Activated naive CD8-positive, alpha-beta T cell treated with anti-CD3 and anti-CD28 coated beads for 36 hours (primary cell): ENCODE results near the gene DUS4L. TPM values are rescaled to one million over a fixed set of nuclear protein-coding genes. Genes with fewer than 3 reads are reported as not detected.

Source experiments
- DNase-seq: peaks from one replicate; pipeline ENCODE4 v3.0.0; 2021
- H3K27ac Mint-ChIP-seq: one replicate; pipeline ENCODE4 v1.8.0; 2022; ENCODE audit warnings: mild to moderate bottlenecking, moderate library complexity, mixed read lengths
- H3K27me3 Mint-ChIP-seq: one replicate; pipeline ENCODE4 v1.8.0; 2022; ENCODE audit warnings: mild to moderate bottlenecking, mixed read lengths
- H3K36me3 Mint-ChIP-seq: one replicate; pipeline ENCODE4 v1.8.0; 2021; ENCODE audit warnings: mild to moderate bottlenecking, mixed read lengths
- H3K4me1 Mint-ChIP-seq: one replicate; pipeline ENCODE4 v1.8.0; 2021; ENCODE audit warnings: mixed read lengths
- H3K4me3 Mint-ChIP-seq: one replicate; pipeline ENCODE4 v1.8.0; 2022; ENCODE audit warnings: mild to moderate bottlenecking, moderate library complexity, mixed read lengths
- H3K9me3 Mint-ChIP-seq: one replicate; pipeline ENCODE4 v1.8.0; 2022; ENCODE audit warnings: mixed read lengths
- total RNA-seq, 2 experiments: library from RNA; stranded (reverse); gene quantifications; one replicate each; pipeline ENCODE4 v1.2.3, GENCODE V29; 2021

Gene DUS4L
- total RNA-seq, 2 experiments from 2014 or later = 14.5 to 15.3 TPM

DNA sequence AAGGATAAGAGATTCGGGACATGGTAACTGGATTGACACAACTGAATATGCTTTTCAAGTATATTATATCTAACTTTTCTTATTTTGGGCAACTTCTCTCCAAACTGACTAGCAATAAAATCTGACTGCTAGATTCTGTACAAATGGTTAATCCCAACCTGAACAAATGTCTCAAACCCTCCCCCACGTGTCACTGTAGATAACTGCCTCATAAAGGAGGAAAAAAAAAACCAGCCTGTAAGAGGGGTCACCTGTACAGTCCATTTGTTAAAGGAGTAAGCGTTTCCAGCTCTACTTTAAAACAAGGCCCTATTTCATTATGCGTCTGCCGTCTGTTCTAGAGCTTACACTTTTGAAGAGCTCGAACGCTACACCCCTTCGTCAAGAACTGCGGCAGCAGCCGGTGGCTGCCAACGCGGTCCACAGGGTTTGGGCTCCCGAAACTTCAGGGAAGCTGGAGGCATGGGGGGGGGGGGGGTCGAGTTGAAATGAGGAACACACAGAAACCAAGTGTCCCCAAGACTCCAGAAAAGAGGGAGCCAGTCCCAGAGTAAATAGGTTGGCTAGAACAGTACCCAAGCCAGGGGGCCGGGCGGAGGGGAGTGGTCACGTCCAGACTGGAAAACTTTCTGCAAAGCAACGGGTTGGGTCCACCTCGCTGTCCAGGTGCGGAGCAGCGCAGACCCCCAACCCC is 543 bp upstream of the DUS4L start:
- Mint-ChIP-seq H3K4me3 (peak overlapping the region; percentile 83), H3K9me3 (no peaks in the 10 kb centered on the region), H3K36me3 (peaks cover 15% of the 10 kb centered on the region), H3K4me1 (peaks cover 51% of the 10 kb centered on the region), H3K27ac (peak overlapping the region; percentile 87), H3K27me3 (no peaks in the 10 kb centered on the region)
- DNase-seq = no peak

DNA sequence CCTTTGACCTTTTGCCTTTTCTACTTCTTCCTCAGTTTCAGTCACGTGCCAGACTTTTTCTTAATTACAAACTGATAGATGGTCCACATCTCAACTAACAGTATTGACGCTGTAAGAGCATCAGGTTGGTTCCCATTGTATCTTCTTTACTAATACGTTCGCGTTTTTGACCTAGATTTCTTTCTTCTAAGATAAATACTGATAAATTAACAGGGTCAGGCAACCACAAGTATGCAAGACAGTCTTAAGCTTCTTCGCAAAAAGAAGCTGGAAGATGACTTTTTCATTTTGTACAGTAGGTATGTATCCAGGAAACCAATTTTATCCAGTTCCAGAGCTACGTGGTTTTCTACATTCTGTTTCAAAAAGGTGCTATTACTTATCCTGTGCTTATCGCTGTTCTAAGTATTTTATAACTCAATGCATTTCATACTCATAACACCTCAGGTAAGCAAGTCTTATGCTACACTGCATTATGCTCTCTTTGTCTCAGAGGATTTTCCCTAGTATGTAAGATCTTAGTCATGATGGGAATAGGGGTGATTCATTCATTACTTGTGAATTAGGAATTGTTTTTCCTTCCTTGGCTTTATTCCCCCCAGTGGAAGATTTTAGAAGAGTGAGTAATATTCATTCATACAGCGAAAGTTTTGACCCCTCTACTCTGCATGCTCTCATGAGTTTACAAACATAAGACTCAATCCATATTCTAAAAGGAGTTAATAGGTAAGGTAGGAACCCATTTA is 955 bp downstream of the DUS4L start:
- Mint-ChIP-seq H3K9me3 (no peaks in the 10 kb centered on the region), H3K4me1 (peaks cover 47% of the 10 kb centered on the region), H3K27me3 (no peaks in the 10 kb centered on the region), H3K4me3 (peak overlapping the region; percentile 83), H3K36me3 (peaks cover 23% of the 10 kb centered on the region), H3K27ac (peak overlapping the region; percentile 87)
- no peak for DNase-seq

DNA sequence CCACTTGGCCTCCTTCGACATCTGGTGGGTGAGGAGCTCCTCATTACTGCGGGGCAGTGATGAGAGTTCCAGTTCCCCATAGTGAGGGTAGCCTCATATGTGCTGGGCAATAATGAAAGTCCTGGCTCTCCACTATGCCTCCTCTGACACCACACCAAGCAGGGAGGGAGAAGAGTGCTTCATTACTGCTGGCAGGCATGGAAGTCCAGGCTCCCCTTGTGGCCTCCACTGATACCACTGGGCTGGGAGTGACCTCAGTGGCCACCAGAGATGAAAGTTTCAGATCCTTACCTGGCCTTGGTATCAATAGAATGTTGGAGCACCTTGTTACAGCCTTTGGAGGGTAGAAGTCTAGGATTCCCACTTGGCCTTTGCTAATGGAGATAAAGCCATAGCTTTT is 6.5 kb downstream of the DUS4L start:
- H3K27ac Mint-ChIP-seq = no peak overlapping the region
- peaks cover 30% of the 10 kb centered on the region for H3K36me3 Mint-ChIP-seq
- no peaks in the 10 kb centered on the region for H3K27me3 Mint-ChIP-seq

DNA sequence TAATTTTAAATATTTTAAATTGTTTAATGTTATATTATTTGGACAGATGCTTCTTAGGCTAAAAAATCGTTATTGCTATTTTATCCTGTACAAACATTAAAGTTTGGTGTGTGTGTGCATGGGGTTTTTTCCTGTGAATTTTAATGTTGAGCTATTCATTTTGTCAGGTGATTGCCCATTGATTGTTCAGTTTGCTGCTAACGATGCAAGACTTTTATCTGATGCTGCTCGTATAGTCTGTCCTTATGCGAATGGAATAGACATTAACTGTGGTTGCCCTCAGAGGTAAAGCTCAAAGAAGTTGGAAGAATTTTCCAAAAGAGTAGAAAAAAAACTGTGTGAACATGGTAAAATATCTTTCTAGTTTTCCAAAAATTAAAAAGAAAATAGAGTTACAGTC is 9.8 kb downstream of the DUS4L start:
- peaks cover 5% of the 10 kb centered on the region for H3K4me1 Mint-ChIP-seq
- no peak overlapping the region for H3K4me3 Mint-ChIP-seq
- no peaks in the 10 kb centered on the region for H3K9me3 Mint-ChIP-seq
- H3K27ac Mint-ChIP-seq = no peak overlapping the region
- DNase-seq = no peak
- H3K36me3 Mint-ChIP-seq = peaks cover 26% of the 10 kb centered on the region
- H3K27me3 Mint-ChIP-seq = no peaks in the 10 kb centered on the region

More for the DNA sequence above, 6.5 kb downstream of the DUS4L start:
- no peak for DNase-seq
- peaks cover 6% of the 10 kb centered on the region for H3K4me1 Mint-ChIP-seq
- H3K4me3 Mint-ChIP-seq = no peak overlapping the region
- H3K9me3 Mint-ChIP-seq = no peaks in the 10 kb centered on the region

DNA sequence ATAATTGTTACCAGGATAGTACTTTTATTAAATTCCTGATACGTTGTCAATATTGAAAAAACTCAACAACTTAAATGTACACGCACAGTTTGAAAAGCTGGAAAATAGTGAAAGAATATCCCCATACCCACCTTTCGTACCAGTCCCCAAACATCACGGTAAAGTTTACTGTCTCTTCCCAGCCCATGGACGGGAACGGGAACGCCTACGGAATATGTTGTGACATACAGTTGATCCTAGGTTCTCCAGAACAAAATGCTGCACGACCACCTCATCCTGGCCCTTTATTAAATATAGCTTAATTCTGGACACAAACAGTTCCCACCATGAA is 15.7 kb downstream of the DUS4L start:
- Mint-ChIP-seq H3K27me3 (no peaks in the 10 kb centered on the region), H3K4me3 (peak overlapping the region; percentile 88), H3K36me3 (peaks cover 14% of the 10 kb centered on the region), H3K4me1 (peaks cover 16% of the 10 kb centered on the region), H3K9me3 (no peaks in the 10 kb centered on the region), H3K27ac (peak overlapping the region; percentile 85)
- no peak for DNase-seq

DNA sequence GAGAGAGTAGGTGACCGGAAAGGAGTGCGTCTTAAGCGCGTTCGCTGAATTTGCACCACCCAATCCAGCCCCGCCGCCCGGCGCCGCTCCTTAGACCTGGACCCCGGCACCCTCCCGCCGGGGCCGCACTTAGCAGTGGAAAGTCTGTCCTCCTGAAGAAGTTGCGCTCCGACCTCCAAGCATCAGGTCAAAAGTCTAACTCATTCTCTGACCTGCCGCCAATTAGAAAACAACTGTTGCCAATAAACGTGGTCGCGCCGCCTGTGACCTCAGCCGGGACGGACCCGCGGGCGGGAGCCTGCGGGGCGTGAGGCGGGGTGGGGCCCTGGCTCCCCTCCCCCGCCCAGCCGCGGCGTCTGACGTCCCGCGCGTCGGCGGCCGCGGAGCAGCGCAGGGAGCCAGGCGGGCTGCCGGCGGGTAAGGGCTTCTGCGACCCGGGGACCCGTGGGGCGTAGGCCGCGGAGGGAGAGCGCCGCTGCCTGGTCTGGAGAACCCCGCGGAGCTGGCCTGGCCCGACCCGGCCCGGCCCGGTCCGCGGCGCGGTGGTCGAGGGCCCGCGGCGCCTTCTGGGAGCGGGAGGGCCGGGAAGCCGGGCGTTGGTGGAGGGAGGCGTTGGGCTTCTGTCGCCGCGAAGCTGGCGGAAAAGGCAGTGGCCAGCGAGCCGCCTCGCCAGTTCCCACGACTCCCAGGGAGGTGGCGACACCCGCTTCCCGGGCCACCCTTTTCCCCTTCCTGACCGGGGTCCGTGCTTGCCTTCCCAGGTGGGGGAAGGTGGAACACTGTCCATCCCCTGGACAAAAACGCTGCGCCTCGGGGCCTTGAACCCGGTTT is 16.3 kb downstream of the DUS4L start, which contains the start of gene BCAP29:
TSS of gene BCAP29 (plus strand) at position 362 of the 831 bp plus-strand sequence. CDS start 527 bp downstream, outside the sequence.
- peak; percentile 82 for DNase-seq
- no peaks in the 10 kb centered on the region for H3K9me3 Mint-ChIP-seq
- H3K4me3 Mint-ChIP-seq = peak within 1 kb of the TSS; percentile 88
- peak within 1 kb of the TSS; percentile 85 for H3K27ac Mint-ChIP-seq
- peaks cover 14% of the 10 kb centered on the region for H3K36me3 Mint-ChIP-seq
- no peaks in the 10 kb centered on the region for H3K27me3 Mint-ChIP-seq
- H3K4me1 Mint-ChIP-seq = peaks cover 17% of the 10 kb centered on the region

DNA sequence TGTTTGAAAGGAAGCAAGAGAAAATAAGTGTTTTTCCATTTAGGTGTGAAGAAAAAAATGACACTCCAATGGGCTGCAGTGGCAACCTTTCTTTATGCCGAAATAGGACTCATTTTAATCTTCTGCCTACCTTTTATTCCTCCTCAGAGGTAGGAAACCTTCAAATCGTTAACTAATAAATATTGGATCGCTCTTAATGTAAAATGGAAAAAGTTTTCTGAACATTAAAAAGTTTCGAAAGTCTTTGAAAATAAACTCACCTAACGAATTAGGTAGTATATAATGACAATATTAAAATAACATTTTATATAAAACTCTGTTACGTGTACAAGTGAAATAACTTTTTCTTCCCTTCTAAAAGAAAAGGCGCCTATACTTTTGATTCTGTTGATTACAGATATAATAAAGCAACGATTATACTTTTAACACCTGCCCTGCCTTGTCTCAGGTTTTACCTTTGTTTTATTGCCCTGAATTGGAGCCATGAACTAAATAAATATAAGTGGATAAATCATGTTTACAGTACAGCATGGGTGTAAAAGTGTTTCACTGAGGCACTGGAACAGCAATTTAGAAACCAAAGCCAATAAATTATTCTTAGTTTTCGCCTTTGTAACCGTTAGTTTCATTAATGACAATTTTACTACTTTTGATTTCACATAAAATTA is 17.1 kb downstream of the DUS4L start:
- Mint-ChIP-seq H3K27ac (peak overlapping the region; percentile 38), H3K36me3 (peaks cover 19% of the 10 kb centered on the region), H3K4me1 (peaks cover 17% of the 10 kb centered on the region), H3K4me3 (peak overlapping the region; percentile 76), H3K27me3 (no peaks in the 10 kb centered on the region), H3K9me3 (no peaks in the 10 kb centered on the region)
- DNase-seq = no peak

DNA sequence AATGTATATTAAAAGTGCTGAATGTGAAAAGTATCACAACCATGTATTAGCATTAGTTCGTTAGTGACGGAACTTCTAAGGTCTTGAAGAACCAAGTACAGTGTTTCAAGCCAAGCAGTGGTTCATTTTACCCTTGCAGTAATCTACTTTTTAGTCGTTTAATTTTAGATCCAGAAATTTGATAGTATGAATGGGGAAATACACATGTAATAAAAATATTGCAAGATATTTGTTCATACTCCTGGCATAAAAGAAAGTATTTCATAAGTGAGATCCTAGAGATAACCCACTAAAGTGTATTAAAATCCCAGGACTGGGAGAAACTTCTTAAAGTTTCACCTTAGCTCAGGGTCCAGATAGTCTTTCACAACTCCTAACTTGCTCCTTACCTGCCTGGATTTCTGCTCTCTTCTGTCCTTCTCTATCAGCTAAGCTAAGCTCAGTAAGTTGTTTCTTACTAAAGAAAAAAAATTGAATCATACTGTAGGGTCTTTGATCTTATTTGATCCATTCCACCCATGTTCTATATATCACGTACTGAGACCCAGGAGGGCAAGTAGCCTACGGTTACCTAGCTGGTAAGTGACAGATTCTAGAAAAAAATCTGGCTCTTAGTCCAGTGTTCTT is 17.7 kb downstream of the DUS4L start:
- Mint-ChIP-seq H3K27me3 (no peaks in the 10 kb centered on the region), H3K4me1 (peaks cover 17% of the 10 kb centered on the region), H3K4me3 (peak overlapping the region; percentile 54), H3K27ac (no peak overlapping the region), H3K9me3 (no peaks in the 10 kb centered on the region), H3K36me3 (peaks cover 20% of the 10 kb centered on the region)
- DNase-seq = no peak

DNA sequence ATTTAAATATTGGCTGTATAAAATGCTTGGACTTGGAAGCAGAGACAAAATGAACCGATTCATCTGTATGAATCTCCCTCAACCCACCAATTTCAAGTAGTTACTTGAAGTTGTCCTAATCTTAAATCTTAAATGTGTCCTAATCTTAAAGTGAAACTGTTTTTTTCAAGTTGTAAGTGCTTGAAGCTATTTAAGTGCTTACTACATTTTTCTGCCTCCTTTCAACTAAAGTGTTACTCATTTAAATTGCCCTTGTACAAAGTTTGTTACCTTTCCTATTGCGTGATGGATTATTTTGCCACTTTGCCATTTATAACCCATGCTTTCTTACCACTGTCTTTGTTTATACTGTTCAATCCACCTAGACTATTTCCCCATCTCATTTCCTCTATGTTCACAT is 19.1 kb downstream of the DUS4L start:
- no peak overlapping the region for H3K4me3 Mint-ChIP-seq
- H3K27me3 Mint-ChIP-seq = no peaks in the 10 kb centered on the region
- no peak for DNase-seq
- peaks cover 17% of the 10 kb centered on the region for H3K4me1 Mint-ChIP-seq
- no peak overlapping the region for H3K27ac Mint-ChIP-seq
- no peaks in the 10 kb centered on the region for H3K9me3 Mint-ChIP-seq
- H3K36me3 Mint-ChIP-seq = peaks cover 20% of the 10 kb centered on the region

DNA sequence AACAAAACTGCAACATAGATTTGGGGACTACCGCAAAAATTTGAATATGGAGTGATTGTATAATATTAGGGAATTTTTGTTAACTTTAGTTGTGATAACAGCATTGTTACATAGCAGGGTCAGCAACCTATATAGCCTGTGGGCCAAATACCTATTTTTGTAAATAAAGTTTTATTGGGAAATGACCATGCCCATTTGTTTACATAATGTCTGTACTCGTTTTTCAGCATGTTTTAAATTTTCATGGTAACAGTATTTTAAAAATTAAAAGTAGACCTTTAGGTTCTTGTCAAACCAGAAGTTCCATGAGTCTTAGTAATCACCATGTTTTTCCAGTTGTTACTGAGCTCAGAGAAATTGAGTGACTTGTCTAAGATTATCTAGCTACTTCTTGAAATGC is 20.9 kb downstream of the DUS4L start:
- peaks cover 13% of the 10 kb centered on the region for H3K4me1 Mint-ChIP-seq
- H3K4me3 Mint-ChIP-seq = no peak overlapping the region
- no peaks in the 10 kb centered on the region for H3K9me3 Mint-ChIP-seq
- H3K36me3 Mint-ChIP-seq = peaks cover 15% of the 10 kb centered on the region
- no peak overlapping the region for H3K27ac Mint-ChIP-seq
- DNase-seq = no peak
- H3K27me3 Mint-ChIP-seq = no peaks in the 10 kb centered on the region

DNA sequence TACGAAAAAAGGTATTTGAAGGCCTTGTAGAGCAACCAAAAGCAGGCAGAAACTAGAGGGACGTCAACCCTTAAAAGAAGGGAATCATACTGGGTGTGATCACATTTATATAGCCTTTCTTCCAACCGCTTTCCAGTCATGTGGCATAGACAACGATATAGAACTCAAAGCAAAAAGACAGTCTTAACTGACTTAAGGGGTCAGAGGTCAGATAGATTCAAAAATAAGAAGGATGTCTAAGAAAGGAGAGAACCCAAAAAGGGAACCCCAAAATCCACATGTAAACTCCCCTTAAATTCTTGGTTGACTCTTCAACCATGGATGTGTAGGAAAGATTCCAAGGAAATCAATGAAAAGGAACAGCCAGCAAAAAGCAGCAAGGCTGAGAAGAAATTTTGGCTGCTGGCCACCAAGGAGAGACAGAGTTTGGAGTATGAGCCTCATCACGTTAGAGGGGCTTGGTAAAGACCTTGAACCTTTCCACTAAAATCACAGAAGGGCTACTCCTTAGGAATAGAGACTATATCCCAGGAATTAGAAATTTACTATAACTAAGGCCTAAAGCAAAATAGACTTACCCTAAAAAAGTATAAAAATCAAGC is 24.9 kb downstream of the DUS4L start:
- H3K27ac Mint-ChIP-seq = no peak overlapping the region
- no peak overlapping the region for H3K4me3 Mint-ChIP-seq
- no peak for DNase-seq
- H3K36me3 Mint-ChIP-seq = peaks cover 15% of the 10 kb centered on the region
- H3K27me3 Mint-ChIP-seq = no peaks in the 10 kb centered on the region
- H3K9me3 Mint-ChIP-seq = no peaks in the 10 kb centered on the region
- peaks cover 4% of the 10 kb centered on the region for H3K4me1 Mint-ChIP-seq

DNA sequence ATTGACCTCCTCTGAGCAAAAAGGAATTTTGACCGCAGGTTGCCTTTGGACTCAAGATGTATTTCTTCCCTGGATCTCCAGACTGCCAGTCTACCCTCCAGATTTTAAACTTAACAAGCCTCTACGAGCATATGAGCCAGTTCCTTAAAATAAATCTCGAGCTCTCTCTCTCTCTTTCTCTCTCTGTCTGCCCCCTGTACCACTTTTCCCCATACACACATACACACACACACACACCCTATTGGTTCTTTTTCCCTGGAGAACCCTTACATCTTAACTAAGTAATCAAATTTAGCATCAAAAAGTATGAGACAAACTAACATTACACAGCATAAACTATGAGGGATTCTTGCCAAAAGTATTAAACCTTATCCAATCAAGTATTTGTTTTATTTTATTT is 27.6 kb downstream of the DUS4L start:
- H3K4me3 Mint-ChIP-seq = no peak overlapping the region
- H3K36me3 Mint-ChIP-seq = no peaks in the 10 kb centered on the region
- H3K9me3 Mint-ChIP-seq = no peaks in the 10 kb centered on the region
- H3K27me3 Mint-ChIP-seq = no peaks in the 10 kb centered on the region
- H3K4me1 Mint-ChIP-seq = peaks cover 3% of the 10 kb centered on the region
- no peak overlapping the region for H3K27ac Mint-ChIP-seq
- no peak for DNase-seq

DNA sequence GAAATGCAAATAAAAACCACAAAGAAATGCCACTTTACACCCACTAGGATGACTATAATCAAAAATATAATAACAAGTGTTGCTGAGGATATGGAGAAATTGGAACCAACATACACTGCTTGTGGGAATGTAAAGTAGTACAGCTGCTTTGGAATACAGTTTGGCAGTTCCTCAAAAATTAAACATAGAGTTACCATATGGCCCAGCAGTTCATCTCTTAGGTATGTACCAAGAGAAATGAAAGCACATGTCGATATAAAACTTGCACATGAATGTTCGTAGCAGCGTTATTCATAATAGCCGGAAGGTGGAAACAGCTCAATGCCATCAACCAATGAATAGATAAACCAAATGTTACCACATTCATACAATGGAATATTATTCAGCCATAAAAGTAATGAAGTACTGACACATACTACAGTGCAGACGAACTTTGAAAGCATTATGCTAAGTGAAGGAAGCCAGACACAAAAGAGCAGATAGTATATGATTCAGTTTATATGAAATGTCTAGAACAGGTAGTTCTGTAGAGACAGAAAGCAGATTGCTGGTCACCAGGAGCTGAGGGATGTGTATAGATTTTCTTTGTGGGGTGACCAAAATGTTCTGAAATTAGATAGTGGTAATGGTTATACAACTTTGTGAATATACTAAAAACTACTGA is 28.7 kb downstream of the DUS4L start:
- H3K4me1 Mint-ChIP-seq = peaks cover 3% of the 10 kb centered on the region
- DNase-seq = no peak
- no peaks in the 10 kb centered on the region for H3K27me3 Mint-ChIP-seq

DNA sequence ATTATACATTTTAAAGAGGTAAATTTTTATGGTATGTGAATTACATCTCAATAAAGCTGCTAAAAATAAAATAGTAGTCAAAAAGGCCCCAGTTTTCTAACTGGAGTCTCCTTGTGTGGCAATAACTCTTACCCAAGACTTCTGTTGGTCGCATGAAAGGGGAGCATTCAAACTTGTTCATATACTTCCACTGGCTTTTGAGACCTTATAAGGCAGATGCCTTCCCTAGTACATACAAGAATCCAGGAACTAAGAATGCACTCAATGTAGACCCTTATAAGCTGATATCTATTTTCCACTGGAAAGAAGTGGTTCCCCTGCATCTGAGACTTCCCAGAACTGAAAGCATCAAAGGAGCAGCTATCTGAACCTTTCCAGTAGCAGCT is 29.2 kb downstream of the DUS4L start:
- Mint-ChIP-seq H3K4me1 (peaks cover 3% of the 10 kb centered on the region), H3K27ac (no peak overlapping the region), H3K9me3 (no peaks in the 10 kb centered on the region), H3K4me3 (no peak overlapping the region), H3K36me3 (no peaks in the 10 kb centered on the region), H3K27me3 (no peaks in the 10 kb centered on the region)
- DNase-seq = no peak

More for the DNA sequence above, 28.7 kb downstream of the DUS4L start:
- Mint-ChIP-seq H3K4me3 (no peak overlapping the region), H3K36me3 (no peaks in the 10 kb centered on the region), H3K9me3 (no peaks in the 10 kb centered on the region), H3K27ac (no peak overlapping the region)
